GM12878 (cell line): ENCODE data around the gene CFL2. TPM values are rescaled to one million over a fixed set of nuclear protein-coding genes. Genes with fewer than 3 reads are reported as not detected.

Experiments
- ASH2L ChIP-seq: fragments of 300-600, 200-600 bp; sonication (generic); IDR thresholded peaks from 2 replicates; pipeline ENCODE4 v1.6.1; 2017; ENCODE audit warnings: low read depth, mild to moderate bottlenecking, borderline replicate concordance
- HDAC6 ChIP-seq: fragments of 200-600 bp; sonication (generic); IDR thresholded peaks from one replicate; pipeline ENCODE4 v1.8.0; 2017; ENCODE audit warnings: antibody characterized with exemption; ENCODE audit not compliant: unreplicated experiment
- KDM1A ChIP-seq: fragments of 200-600 bp; sonication (generic); IDR thresholded peaks from 2 replicates; pipeline ENCODE4 v1.6.1; 2016; ENCODE audit warnings: borderline replicate concordance
- LARP7 ChIP-seq: fragments of 450-650 bp; IDR thresholded peaks from 2 replicates; pipeline ENCODE4 v1.6.1; 2017; ENCODE audit warnings: mild to moderate bottlenecking
- PAX5 ChIP-seq: IDR thresholded peaks from 2 replicates; pipeline ENCODE4 v1.6.1; 2011; ENCODE audit warnings: low read depth, low read length, borderline replicate concordance
- PRDM15 ChIP-seq: fragments of 450-650 bp; formaldehyde crosslinking; IDR thresholded peaks from 2 replicates; pipeline ENCODE4 v1.4.0; 2020; ENCODE audit warnings: mild to moderate bottlenecking, moderate library complexity
- SMAD1 ChIP-seq: fragments of 450-650 bp; IDR thresholded peaks from 2 replicates; pipeline ENCODE4 v1.6.1; 2018; ENCODE audit warnings: mild to moderate bottlenecking, low read depth; ENCODE audit not compliant: partially characterized antibody
- SMAD5 ChIP-seq: IDR thresholded peaks from 2 replicates; pipeline ENCODE4 v1.6.1; 2016; ENCODE audit warnings: antibody characterized with exemption, low read depth
- STAT3 ChIP-seq: IDR thresholded peaks from 2 replicates; pipeline ENCODE4 v1.6.1; 2011; ENCODE audit warnings: low read depth, low read length, improper control_type of control experiment
- YBX1 ChIP-seq: fragments of 450-650 bp; IDR thresholded peaks from 2 replicates; pipeline ENCODE4 v1.6.1; 2016; ENCODE audit warnings: antibody characterized with exemption
- ZBTB4 ChIP-seq: fragments of 450-650 bp; formaldehyde crosslinking; IDR thresholded peaks from 2 replicates; pipeline ENCODE4 v1.4.0; 2022; ENCODE audit warnings: mild to moderate bottlenecking, moderate library complexity
- ZZZ3 ChIP-seq: IDR thresholded peaks from 2 replicates; pipeline ENCODE4 v1.6.1; 2011; ENCODE audit warnings: low read depth; ENCODE audit not compliant: control insufficient read depth, insufficient read length
- polyA plus RNA-seq, 11 experiments: library from polyadenylated mRNA; depleted of rRNA in 4 of 11; unstranded in 6 of 11; stranded (reverse) in 5 of 11; fragments of >200 nt; fragmentation: Nextera tagmentation in 4 of 11; fragmentation: Illumina TruSeq in 1 of 11; extraction: Ambion mirVana in 4 of 11; extraction: Trizol in 1 of 11; gene quantifications; 1 replicate in 1 of 11; 2 replicates in 10 of 11; pipeline versions ENCODE4 v1.2.1 to v1.2.3, GENCODE V29; 2011 to 2016; ENCODE audit warnings: inconsistent platforms in 2 of 11, missing spikeins in 2 of 11, low read depth in 1 of 11
- total RNA-seq, 4 experiments: library from RNA; depleted of rRNA in 3 of 4; stranded (reverse); fragments of >200 nt in 3 of 4; fragmentation: Illumina TruSeq in 1 of 4; extraction: Trizol in 1 of 4; gene quantifications; 2 replicates each; pipeline versions ENCODE4 v1.2.1 to v1.2.3, GENCODE V29; 2013 to 2021
- TF ChIP-seq, protein P1 (sequence below): fragments of 450-650 bp; IDR thresholded peaks from 2 replicates; pipeline ENCODE4 v1.6.1; 2017; ENCODE audit warnings: mild to moderate bottlenecking, moderate library complexity
- TF ChIP-seq, protein P2 (sequence below): IDR thresholded peaks from 2 replicates; pipeline ENCODE4 v1.6.1; 2012; ENCODE audit warnings: low read depth, low read length, improper control_type of control experiment

Gene CFL2
- total and polyA plus RNA-seq, 10 of the 15 experiments (the other 5 are each of a cell fraction or from before 2014, with no cell fraction given), result 4.7 to 13.4 (median 8.4) TPM

DNA sequence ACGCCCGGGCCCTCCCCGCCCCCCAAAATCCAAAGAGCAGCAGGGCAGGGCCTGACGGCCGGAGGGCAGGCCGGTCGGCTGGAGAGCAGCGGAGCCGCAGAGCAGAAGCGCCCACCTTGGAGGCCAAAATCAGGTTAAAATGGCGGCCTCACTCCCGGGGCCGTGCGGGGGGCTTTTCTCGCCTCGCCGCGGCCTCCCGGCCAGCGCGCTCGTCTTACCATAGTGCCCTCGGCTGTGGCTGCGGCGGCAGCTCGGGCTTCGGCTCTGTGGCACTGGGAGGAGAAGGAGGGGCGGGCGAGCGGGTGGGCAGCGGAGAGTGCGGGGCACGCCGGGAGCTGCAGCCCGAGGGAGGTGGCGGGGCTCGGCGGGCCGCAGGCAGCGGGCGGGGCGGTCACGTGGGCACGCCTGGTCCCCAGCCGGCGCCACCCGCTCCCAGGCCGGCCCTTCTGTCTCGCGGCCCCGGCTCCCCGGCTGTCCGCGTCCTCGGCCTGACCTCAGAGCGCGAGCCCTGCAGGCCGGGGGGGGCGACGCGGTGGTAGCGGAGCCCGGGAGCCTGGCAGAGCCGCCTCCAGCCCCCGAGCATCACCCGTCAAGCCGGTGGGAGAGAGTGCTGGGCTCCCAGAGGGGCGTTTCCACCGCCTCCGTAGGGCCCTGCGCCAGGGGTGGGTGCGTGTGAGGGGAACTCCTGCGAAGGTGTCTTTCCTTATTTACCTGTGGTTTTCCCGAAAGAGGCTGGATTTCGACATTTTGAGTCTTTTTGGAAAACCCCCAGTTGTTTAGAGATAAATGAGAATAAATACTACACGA, at the start of gene CFL2 (continued):
- TF ChIP-seq, protein P1, sequence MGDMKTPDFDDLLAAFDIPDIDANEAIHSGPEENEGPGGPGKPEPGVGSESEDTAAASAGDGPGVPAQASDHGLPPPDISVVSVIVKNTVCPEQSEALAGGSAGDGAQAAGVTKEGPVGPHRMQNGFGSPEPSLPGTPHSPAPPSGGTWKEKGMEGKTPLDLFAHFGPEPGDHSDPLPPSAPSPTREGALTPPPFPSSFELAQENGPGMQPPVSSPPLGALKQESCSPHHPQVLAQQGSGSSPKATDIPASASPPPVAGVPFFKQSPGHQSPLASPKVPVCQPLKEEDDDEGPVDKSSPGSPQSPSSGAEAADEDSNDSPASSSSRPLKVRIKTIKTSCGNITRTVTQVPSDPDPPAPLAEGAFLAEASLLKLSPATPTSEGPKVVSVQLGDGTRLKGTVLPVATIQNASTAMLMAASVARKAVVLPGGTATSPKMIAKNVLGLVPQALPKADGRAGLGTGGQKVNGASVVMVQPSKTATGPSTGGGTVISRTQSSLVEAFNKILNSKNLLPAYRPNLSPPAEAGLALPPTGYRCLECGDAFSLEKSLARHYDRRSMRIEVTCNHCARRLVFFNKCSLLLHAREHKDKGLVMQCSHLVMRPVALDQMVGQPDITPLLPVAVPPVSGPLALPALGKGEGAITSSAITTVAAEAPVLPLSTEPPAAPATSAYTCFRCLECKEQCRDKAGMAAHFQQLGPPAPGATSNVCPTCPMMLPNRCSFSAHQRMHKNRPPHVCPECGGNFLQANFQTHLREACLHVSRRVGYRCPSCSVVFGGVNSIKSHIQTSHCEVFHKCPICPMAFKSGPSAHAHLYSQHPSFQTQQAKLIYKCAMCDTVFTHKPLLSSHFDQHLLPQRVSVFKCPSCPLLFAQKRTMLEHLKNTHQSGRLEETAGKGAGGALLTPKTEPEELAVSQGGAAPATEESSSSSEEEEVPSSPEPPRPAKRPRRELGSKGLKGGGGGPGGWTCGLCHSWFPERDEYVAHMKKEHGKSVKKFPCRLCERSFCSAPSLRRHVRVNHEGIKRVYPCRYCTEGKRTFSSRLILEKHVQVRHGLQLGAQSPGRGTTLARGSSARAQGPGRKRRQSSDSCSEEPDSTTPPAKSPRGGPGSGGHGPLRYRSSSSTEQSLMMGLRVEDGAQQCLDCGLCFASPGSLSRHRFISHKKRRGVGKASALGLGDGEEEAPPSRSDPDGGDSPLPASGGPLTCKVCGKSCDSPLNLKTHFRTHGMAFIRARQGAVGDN, result peak; percentile 60; the same call in 1 of the 2 replicates
- TF ChIP-seq, protein P2, sequence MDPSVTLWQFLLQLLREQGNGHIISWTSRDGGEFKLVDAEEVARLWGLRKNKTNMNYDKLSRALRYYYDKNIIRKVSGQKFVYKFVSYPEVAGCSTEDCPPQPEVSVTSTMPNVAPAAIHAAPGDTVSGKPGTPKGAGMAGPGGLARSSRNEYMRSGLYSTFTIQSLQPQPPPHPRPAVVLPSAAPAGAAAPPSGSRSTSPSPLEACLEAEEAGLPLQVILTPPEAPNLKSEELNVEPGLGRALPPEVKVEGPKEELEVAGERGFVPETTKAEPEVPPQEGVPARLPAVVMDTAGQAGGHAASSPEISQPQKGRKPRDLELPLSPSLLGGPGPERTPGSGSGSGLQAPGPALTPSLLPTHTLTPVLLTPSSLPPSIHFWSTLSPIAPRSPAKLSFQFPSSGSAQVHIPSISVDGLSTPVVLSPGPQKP, result no peak
- TF ChIP-seq KDM1A, result no peak
- TF ChIP-seq YBX1, result no peak
- no peak for TF ChIP-seq ZBTB4
- TF ChIP-seq PRDM15 (CRISPR knock-in tag), result no peak
- no peak for TF ChIP-seq SMAD5
- no peak for TF ChIP-seq STAT3
- TF ChIP-seq LARP7, result peak; percentile 73; the same call in 1 of the 2 replicates
- no peak for TF ChIP-seq SMAD1
- TF ChIP-seq ASH2L, result peak; percentile 75; the same call in 1 of the 2 replicates
- TF ChIP-seq ZZZ3, result no peak
- no peak for TF ChIP-seq HDAC6
- TF ChIP-seq PAX5, result no peak
